Activated CD4-positive, alpha-beta T cell treated with anti-CD3 and anti-CD28 coated beads for 24 hours (primary cell): ENCODE measurements around the gene LCE1B.

Source experiments
- DNase-seq, 2 donors: peaks; one replicate each; pipeline ENCODE4 v3.0.0-alpha.2; 2020; ENCODE audit warnings: low read depth in 2 of 2

The LCE1B gene

DNA sequence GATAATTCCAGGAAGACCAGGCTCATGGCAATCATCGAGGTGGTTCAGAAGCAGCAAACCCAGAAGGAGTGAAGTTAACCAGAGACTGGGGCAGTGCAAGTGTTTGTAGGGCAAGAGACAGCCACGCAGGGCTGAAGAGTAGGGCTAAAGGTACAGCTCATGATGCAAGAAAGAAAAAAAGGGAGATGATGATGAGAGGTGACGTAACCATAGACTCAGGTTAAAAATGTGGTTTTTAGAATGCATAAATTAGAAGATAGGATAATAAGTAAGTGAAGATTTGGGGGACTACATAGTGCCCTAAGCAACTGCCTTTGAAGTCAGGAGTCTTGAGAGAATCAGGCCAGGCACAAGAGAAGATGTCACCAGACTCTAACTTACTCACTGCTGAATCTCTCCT, 48.4 kb downstream of the LCE1B start:
- no peak for DNase-seq

DNA sequence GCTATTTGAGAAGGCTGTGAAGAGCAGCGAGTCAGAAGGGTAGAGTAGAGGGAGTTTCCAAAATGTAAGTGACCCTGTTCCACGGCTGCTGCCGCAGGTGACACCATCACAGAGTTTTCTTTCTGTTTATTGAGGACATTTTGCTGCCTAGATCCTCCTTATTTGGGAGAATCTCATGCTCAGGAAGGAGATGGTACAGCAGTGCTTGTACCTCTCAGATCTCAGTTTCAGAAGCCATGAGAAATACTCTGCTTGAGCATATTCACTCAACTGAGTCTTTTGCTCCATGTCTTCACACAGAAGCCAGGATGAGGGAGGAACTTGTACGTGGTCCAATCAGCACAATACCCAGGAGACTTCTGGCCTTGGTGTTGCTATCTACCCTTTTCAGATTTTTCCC, 49.6 kb downstream of the LCE1B start:
- no peak for DNase-seq
